Stimulated activated memory B cell treated with anti-CD40 and anti-IgM and Interleukin-4, amounts not matched to agents 10 μg/mL and 1 μg/mL and 100 μg/mL, for 72 hours (primary cell): ENCODE results near the gene RPL39.
"Not testable (repeated sequence)": the region's sequence is repeated elsewhere in the genome, so short reads cannot be mapped to it uniquely, and the experiment has no call there.

Experiments
- ATAC-seq: fragments of 150-1000 bp; cut with Tn5 transposase; 2 replicates; pipeline ENCODE4 v1.10.0; 2021
- H3K27ac Mint-ChIP-seq: one replicate; pipeline ENCODE4 v1.8.0; 2022; ENCODE audit warnings: mild to moderate bottlenecking, mixed read lengths
- H3K27me3 Mint-ChIP-seq: one replicate; pipeline ENCODE4 v1.8.0; 2022; ENCODE audit warnings: mixed read lengths
- H3K36me3 Mint-ChIP-seq: one replicate; pipeline ENCODE4 v1.8.0; 2022; ENCODE audit warnings: mixed read lengths
- H3K4me1 Mint-ChIP-seq: one replicate; pipeline ENCODE4 v1.8.0; 2022; ENCODE audit warnings: mixed read lengths
- H3K4me3 Mint-ChIP-seq: one replicate; pipeline ENCODE4 v1.8.0; 2022; ENCODE audit warnings: mild to moderate bottlenecking, moderate library complexity, mixed read lengths
- H3K9me3 Mint-ChIP-seq: one replicate; pipeline ENCODE4 v1.8.0; 2022; ENCODE audit warnings: mixed read lengths

RPL39 gene

GRCh38 chrX:119791437-119792231 lies at the start of gene RPL39:
TSS of gene RPL39 (minus strand) at chrX:119791630. CDS start at chrX:119791576, 54 bp downstream.
- H3K4me3 Mint-ChIP-seq, result peak within 1 kb of the TSS; percentile 97
- no peaks in the 10 kb centered on the region for H3K27me3 Mint-ChIP-seq
- peaks cover 15% of the 10 kb centered on the region for H3K4me1 Mint-ChIP-seq
- peak; percentile 98 for ATAC-seq
- H3K36me3 Mint-ChIP-seq, result peaks cover 9% of the 10 kb centered on the region
- peak within 1 kb of the TSS; percentile 93 for H3K27ac Mint-ChIP-seq
- no peaks in the 10 kb centered on the region for H3K9me3 Mint-ChIP-seq

- ATAC-seq, result no peak
- H3K27me3 Mint-ChIP-seq, result no peaks in the 10 kb centered on the region
- H3K9me3 Mint-ChIP-seq, result no peaks in the 10 kb centered on the region
- H3K4me3 Mint-ChIP-seq, result no peak overlapping the region
- peaks cover 62% of the 10 kb centered on the region for H3K36me3 Mint-ChIP-seq
- no peak overlapping the region for H3K27ac Mint-ChIP-seq
- no peaks in the 10 kb centered on the region for H3K4me1 Mint-ChIP-seq
These were observed 42.5 kb upstream of the RPL39 start for GRCh38 chrX:119833905-119834304.

GRCh38 chrX:119828446-119828845 lies 37.0 kb upstream of the RPL39 start:
- Mint-ChIP-seq H3K27ac (no peak overlapping the region), H3K27me3 (no peaks in the 10 kb centered on the region), H3K9me3 (no peaks in the 10 kb centered on the region), H3K4me1 (no peaks in the 10 kb centered on the region), H3K36me3 (peaks cover 32% of the 10 kb centered on the region), H3K4me3 (no peak overlapping the region)
- ATAC-seq, result no peak

DNA sequence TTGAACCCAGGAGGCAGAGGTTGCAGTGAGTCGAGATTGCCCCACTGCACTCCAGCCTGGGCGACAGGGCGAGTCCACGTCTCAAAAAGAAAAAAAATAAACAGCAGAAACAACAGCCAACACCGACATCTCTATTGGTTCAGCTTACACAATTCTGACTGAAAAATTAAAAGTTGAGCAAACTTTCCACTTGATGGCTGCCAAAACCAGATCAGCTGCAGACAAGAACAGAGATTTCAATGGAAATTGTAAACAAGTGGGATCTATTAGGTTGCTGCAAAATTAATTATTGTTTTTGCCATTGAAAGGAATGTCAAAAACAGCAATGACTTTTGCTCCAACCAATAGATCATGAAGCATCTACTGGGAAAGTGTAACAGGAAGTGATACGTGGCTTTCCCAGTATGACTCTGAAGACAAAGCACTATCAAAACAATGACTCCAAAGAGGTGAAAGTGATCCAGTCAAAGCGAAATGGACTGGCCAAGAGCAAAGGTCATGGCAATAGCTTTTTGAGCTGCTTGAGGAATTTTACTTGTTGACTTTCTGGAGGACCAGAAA lies 35.0 kb upstream of the RPL39 start:
- H3K4me1 Mint-ChIP-seq, result no peaks in the 10 kb centered on the region
- H3K4me3 Mint-ChIP-seq, result no peak overlapping the region
- H3K27me3 Mint-ChIP-seq, result no peaks in the 10 kb centered on the region
- H3K36me3 Mint-ChIP-seq, result peaks cover 23% of the 10 kb centered on the region
- H3K9me3 Mint-ChIP-seq, result no peaks in the 10 kb centered on the region
- ATAC-seq, result peak; percentile 54
- H3K27ac Mint-ChIP-seq, result no peak overlapping the region

DNA sequence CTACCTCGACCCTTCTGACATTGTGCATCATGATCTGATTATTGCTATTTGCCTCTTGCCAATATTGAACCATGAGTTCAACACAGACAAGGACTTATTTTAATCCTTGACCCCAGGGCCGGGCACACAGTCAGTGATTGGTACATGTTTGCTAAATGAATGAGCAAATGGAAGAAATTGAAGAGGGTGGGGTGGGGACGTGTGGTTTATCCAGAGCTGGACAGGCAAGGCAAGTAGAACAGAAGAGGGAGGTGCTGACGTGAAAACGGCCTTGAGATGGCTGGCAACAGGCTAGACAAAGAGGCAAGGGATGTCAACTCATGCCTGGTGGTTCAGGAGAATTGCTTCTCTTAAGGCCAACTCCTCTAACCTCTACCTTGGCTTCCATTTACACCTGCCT lies 32.8 kb upstream of the RPL39 start:
- not testable (repeated sequence) for H3K36me3 Mint-ChIP-seq, ATAC-seq, H3K27me3 Mint-ChIP-seq, H3K9me3 Mint-ChIP-seq, H3K4me1 Mint-ChIP-seq, H3K27ac Mint-ChIP-seq, H3K4me3 Mint-ChIP-seq

DNA sequence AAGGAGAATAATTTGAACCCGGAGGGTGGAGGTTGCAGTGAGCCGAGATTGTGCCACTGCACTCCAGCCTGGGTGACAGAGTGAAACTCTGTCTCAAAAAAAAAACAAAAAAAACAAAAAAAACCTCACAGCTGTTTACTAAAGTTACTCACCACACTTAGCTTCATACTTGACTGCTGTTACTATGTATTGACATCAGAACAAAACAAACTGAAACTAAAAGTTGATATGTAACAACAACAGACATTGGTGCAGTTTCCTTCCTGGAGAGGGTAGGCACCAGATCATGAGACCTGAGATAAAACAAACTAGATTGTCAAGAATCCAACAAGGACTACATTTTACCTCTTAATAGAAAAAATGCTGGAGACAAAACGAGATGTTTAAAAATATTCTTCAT lies 30.3 kb upstream of the RPL39 start:
- not testable (repeated sequence) for H3K9me3 Mint-ChIP-seq, H3K36me3 Mint-ChIP-seq, H3K4me1 Mint-ChIP-seq, H3K27me3 Mint-ChIP-seq, H3K4me3 Mint-ChIP-seq
- H3K27ac Mint-ChIP-seq, result peak overlapping the region; percentile 51
- ATAC-seq, result peak; percentile 59

DNA sequence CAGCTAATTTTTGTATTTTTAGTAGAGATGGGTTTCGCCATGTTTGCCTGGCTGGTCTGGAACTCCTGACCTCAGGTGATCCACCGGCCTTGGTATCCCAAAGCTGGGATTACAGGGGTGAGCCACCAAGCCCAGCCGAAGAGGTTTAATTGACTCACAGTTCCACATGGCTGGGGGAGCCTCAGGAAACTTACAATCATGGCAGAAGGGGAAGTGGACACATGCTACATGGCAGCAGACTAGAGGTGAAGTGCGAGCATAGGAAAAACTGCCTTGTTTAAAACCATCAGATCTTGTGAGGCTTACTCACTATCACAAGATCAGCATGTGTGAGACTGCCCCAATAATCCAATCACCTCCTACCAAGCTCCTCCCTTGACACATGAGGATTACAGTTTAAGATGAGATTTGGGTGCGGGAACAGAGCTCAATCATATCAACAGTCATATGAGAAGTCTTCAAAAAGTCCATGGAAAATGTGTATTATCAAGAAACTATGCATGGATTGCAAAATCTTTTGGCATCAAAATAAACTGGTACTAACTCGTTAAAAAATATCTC lies 25.8 kb upstream of the RPL39 start:
- Mint-ChIP-seq H3K4me3 (no peak overlapping the region), H3K9me3 (no peaks in the 10 kb centered on the region), H3K4me1 (no peaks in the 10 kb centered on the region), H3K27ac (no peak overlapping the region), H3K27me3 (no peaks in the 10 kb centered on the region), H3K36me3 (no peaks in the 10 kb centered on the region)
- no peak for ATAC-seq

DNA sequence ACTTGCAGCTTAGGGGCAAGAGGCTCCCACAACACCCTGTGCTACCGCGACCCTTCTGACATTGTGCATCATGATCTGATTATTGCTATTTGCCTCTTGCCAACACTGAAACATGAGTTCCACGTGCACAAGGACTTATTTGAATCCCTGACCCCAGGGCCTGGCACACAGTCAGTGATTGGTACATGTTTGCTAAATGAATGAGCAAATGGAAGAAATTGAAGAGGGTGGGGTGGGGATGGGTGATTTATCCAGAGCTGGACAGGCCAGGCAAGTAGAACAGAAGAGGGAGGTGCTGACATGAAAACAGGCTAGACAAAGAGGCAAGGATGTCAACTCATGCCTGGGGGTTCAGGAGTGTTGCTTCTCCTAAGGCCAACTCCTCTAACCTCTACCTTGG lies 24.9 kb upstream of the RPL39 start:
- no peak for ATAC-seq
- no peaks in the 10 kb centered on the region for H3K27me3 Mint-ChIP-seq
- H3K27ac Mint-ChIP-seq, result no peak overlapping the region
- H3K4me3 Mint-ChIP-seq, result no peak overlapping the region
- no peaks in the 10 kb centered on the region for H3K9me3 Mint-ChIP-seq
- no peaks in the 10 kb centered on the region for H3K4me1 Mint-ChIP-seq
- no peaks in the 10 kb centered on the region for H3K36me3 Mint-ChIP-seq

- H3K27ac Mint-ChIP-seq, result no peak overlapping the region
- no peaks in the 10 kb centered on the region for H3K9me3 Mint-ChIP-seq
- no peaks in the 10 kb centered on the region for H3K36me3 Mint-ChIP-seq
- H3K4me3 Mint-ChIP-seq, result no peak overlapping the region
- no peaks in the 10 kb centered on the region for H3K4me1 Mint-ChIP-seq
- H3K27me3 Mint-ChIP-seq, result no peaks in the 10 kb centered on the region
- no peak for ATAC-seq
These were observed 17.8 kb upstream of the RPL39 start for GRCh38 chrX:119809185-119809666.

DNA sequence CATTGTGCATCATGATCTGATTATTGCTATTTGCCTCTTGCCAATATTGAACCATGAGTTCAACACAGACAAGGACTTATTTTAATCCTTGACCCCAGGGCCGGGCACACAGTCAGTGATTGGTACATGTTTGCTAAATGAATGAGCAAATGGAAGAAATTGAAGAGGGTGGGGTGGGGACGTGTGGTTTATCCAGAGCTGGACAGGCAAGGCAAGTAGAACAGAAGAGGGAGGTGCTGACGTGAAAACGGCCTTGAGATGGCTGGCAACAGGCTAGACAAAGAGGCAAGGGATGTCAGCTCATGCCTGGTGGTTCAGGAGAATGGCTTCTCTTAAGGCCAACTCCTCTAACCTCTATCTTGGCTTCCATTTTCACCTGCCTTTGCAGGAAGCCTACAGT lies 17.0 kb upstream of the RPL39 start:
- H3K27me3 Mint-ChIP-seq, result not testable (repeated sequence)

GRCh38 chrX:119802546-119802945 lies 11.1 kb upstream of the RPL39 start:
- Mint-ChIP-seq H3K4me1 (no peaks in the 10 kb centered on the region), H3K9me3 (no peaks in the 10 kb centered on the region), H3K4me3 (no peak overlapping the region), H3K27ac (no peak overlapping the region), H3K27me3 (no peaks in the 10 kb centered on the region), H3K36me3 (peaks cover 6% of the 10 kb centered on the region)
- ATAC-seq, result no peak

More for the DNA sequence above, 17.0 kb upstream of the RPL39 start:
- H3K9me3 Mint-ChIP-seq, H3K4me3 Mint-ChIP-seq, H3K27ac Mint-ChIP-seq, ATAC-seq, H3K4me1 Mint-ChIP-seq, H3K36me3 Mint-ChIP-seq: not testable (repeated sequence)

DNA sequence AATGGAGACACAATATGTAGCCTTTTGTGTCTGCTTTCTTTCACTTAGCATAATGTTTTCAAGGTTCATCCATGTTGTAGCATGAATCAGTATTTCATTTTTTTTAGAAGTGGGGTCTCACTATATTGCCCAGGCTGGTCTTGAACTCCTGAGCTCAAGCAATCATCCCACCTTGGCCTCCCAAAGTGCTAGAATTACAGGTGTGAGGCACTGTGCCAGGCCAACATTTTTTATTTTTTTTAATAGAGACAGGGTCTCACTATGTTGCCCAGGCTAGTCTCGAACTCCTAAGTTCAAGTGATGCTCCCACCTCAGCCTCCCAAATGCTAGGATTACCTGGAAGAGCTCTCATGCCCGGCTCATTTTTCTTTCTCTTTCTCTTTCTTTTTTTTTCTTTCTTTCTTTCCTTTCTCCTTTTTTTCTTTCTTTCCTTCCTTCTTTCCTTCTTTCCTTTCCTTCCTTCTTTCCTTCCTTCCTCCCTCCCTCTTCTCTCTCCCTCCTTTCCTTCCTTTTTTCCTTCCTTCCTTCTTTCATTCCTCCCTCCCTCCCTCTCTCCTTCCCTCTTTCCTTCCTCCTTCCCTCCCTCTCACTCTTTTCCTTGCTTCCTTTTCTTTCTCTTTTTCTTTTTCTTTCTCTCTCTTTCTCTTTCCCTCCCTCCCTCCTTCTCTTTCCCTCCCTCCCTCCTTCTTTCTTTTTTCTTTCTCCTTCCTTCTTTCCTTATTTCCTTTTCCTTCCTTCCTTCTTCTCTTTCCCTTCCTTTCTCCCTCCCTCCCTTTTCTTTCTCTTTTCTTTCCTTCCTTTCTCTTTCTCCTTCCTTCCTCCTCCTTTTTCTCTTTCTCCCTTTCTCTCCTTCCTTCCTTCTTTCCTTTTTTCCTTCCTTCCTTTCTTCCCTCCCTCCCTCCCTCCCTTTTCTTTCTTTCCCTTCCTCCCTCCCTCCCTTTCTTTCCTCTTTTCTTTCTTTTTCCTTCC lies 10.1 kb upstream of the RPL39 start:
- no peak overlapping the region for H3K4me3 Mint-ChIP-seq
- no peaks in the 10 kb centered on the region for H3K4me1 Mint-ChIP-seq
- H3K27ac Mint-ChIP-seq, result no peak overlapping the region
- peaks cover 6% of the 10 kb centered on the region for H3K36me3 Mint-ChIP-seq
- no peak for ATAC-seq
- no peaks in the 10 kb centered on the region for H3K9me3 Mint-ChIP-seq
- no peaks in the 10 kb centered on the region for H3K27me3 Mint-ChIP-seq

DNA sequence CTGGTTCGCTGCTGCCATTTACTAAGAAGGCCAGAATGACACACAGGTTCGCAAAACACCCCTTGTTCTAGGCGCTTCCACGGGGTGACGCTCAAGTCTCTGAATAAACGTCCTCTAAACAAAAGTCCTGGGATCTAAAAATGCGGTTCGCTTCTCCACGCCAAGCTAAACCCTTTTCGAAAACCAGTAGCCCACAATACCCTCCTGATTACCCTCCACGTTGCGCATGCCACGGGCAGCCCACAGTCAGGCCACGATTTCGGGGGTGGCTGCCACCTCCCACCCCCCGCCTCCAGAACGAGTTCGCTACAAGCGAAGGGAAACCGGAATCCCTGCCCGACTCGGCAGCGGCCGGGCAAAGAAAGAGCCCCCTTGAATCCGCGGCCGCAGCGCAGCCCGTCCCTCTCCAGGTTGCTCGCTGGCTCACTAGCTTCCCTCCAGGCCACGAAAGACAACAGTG lies 423 bp downstream of the RPL39 start:
- Mint-ChIP-seq H3K36me3 (peaks cover 9% of the 10 kb centered on the region), H3K4me1 (peaks cover 15% of the 10 kb centered on the region)
- ATAC-seq, result peak; percentile 46

GRCh38 chrX:119784747-119785446 lies 6.5 kb downstream of the RPL39 start:
- Mint-ChIP-seq H3K9me3 (no peaks in the 10 kb centered on the region), H3K4me3 (no peak overlapping the region), H3K27ac (no peak overlapping the region), H3K36me3 (peaks cover 37% of the 10 kb centered on the region), H3K27me3 (no peaks in the 10 kb centered on the region), H3K4me1 (peaks cover 29% of the 10 kb centered on the region)
- ATAC-seq, result no peak

More for the DNA sequence above, 423 bp downstream of the RPL39 start:
- peak overlapping the region; percentile 93 for H3K27ac Mint-ChIP-seq
- H3K4me3 Mint-ChIP-seq, result peak overlapping the region; percentile 97
- no peaks in the 10 kb centered on the region for H3K9me3 Mint-ChIP-seq
- no peaks in the 10 kb centered on the region for H3K27me3 Mint-ChIP-seq
